DMS79 treated with DMSO at 0.1 percent for 48 hours (cell line): ENCODE measurements around the gene USP10.

Experiments used
- DNase-seq: peaks from one replicate; lab custom pipeline; 2025; lab: John Stamatoyannopoulos, UW

Gene USP10

GRCh38 chr16:84700446-84701300 is 873 bp downstream of the USP10 start:
- no peak for DNase-seq

GRCh38 chr16:84703681-84704080 is 3.9 kb downstream of the USP10 start:
- no peak for DNase-seq

- DNase-seq: no peak
Observed at GRCh38 chr16:84704253-84704652, 4.5 kb downstream of the USP10 start.

- no peak for DNase-seq
Observed at GRCh38 chr16:84706856-84707255, 7.1 kb downstream of the USP10 start.

- no peak for DNase-seq
Observed at GRCh38 chr16:84709609-84710008, 9.8 kb downstream of the USP10 start.

GRCh38 chr16:84710686-84711085 is 10.9 kb downstream of the USP10 start:
- DNase-seq: no peak

- DNase-seq: no peak
Observed at GRCh38 chr16:84712138-84712671, 12.4 kb downstream of the USP10 start.

GRCh38 chr16:84712801-84713775 is 13.3 kb downstream of the USP10 start:
- DNase-seq: no peak

GRCh38 chr16:84714028-84714427 is 14.2 kb downstream of the USP10 start:
- no peak for DNase-seq

- no peak for DNase-seq
Observed at GRCh38 chr16:84715424-84715823, 15.6 kb downstream of the USP10 start.

GRCh38 chr16:84715854-84716253 is 16.1 kb downstream of the USP10 start:
- no peak for DNase-seq

GRCh38 chr16:84716740-84717139 is 16.9 kb downstream of the USP10 start:
- DNase-seq: no peak

GRCh38 chr16:84717484-84717883 is 17.7 kb downstream of the USP10 start:
- no peak for DNase-seq

GRCh38 chr16:84720177-84720579 is 20.4 kb downstream of the USP10 start:
- no peak for DNase-seq

GRCh38 chr16:84722068-84722467 is 22.3 kb downstream of the USP10 start:
- no peak for DNase-seq

- DNase-seq: no peak
Observed at GRCh38 chr16:84723906-84724305, 24.1 kb downstream of the USP10 start.

GRCh38 chr16:84724606-84725309 is 25.0 kb downstream of the USP10 start:
- no peak for DNase-seq

GRCh38 chr16:84725481-84726078 is 25.8 kb downstream of the USP10 start:
- no peak for DNase-seq

- peak; percentile 29 for DNase-seq
Observed at GRCh38 chr16:84726079-84726668, 26.4 kb downstream of the USP10 start.

GRCh38 chr16:84726669-84727467 is 27.1 kb downstream of the USP10 start:
- DNase-seq: no peak
